Measurements from ENCODE around the gene PAK5.

PAK5 gene

DNA sequence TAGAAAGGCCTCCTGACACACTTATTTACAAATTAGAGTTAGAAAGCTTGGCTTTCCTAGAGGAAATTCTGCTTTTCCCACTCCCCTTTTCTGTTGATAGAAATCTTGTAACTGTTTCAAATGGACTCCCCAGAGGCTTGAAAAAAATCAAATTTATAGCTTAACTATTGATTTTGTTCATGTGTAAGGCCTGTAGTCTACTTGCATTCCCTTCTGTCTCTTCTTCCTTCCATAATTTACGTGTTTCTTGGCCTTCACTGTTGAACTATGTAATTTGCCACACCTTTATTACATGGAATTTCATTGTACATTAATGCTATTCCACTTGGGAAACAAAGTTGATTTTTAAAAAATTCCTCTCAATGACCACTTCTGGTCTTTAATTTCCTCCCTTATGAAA, 243.1 kb downstream of the PAK5 start:
- H3K36me3 ChIP-seq (replicated peaks; ENCODE audit: insufficient read depth, low read length), result no peaks in the 10 kb centered on the region
- no peaks in the 10 kb centered on the region for H4K20me1 ChIP-seq (ENCODE audit: insufficient read depth, low read length)
- no peak overlapping the region for H3K9ac ChIP-seq (ENCODE audit: low read length)
- no peak overlapping the region for H3K4me2 ChIP-seq (ENCODE audit: low read depth, low read length)
- no peak for DNase-seq
- H3K27ac ChIP-seq (ENCODE audit: low read length), result no peak overlapping the region
- no peaks in the 10 kb centered on the region for H3K27me3 ChIP-seq (replicated peaks; ENCODE audit: insufficient read depth, low read length)
- H3K9me2 ChIP-seq (replicated peaks; ENCODE audit: insufficient read depth, low read length), result no peaks in the 10 kb centered on the region
- H3K4me1 ChIP-seq (ENCODE audit: low read length), result peaks cover 10% of the 10 kb centered on the region
- TF ChIP-seq EZH2 (optimal IDR thresholded peaks at IDR 0.05; ENCODE audit: low read depth, low read length) (no peak), EZH2phosphoT487 (IDR thresholded peaks at IDR 0.05; ENCODE audit: low read length) (no peak), CTCF (IDR thresholded peaks at IDR 0.05; ENCODE audit: low read length) (no peak)
- no peak overlapping the region for H3K4me3 ChIP-seq (ENCODE audit: low read length)
- H3K79me2 ChIP-seq (ENCODE audit: low read length), result no peaks in the 10 kb centered on the region
- no peak overlapping the region for H2AFZ ChIP-seq (ENCODE audit: low read length)
- H3K9me3 ChIP-seq (replicated peaks; ENCODE audit: insufficient read depth, low read length), result no peaks in the 10 kb centered on the region
- 0 out of 2 replicates have a peak, but pooled peaks cover 4% of the 10 kb centered on the region for H3F3A ChIP-seq (ENCODE audit: insufficient read depth, low read length)

DNA sequence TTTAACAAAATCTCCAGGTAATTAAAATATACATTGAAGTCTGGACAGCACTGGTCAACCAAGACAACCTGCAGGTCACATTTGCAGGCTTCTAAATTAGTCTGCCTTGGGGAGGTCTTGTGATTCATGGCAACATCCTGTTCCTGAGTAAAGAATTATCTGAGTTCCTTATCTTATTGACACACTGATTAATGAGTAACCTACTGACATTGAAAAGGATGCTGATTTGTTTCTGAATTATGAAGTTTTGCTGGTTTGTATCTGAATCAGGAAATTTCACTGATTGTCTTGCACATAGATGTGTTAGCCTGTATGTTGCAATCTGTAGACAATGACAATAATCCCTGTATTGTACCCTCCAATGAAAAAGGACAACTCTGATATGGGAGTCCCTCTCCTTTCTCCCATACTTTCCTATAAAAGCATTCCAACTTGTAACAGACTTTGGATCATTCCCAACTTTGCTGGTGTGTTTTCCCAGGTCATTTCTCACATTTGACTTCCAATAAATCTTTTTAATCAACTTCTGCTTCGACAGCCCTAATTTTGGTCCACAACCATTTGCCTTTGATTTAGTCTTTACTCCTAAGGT, 244.5 kb downstream of the PAK5 start:
- no peak overlapping the region for H3K27ac ChIP-seq (ENCODE audit: low read length)
- no peaks in the 10 kb centered on the region for H4K20me1 ChIP-seq (ENCODE audit: insufficient read depth, low read length)
- no peak for DNase-seq
- no peaks in the 10 kb centered on the region for H3K9me2 ChIP-seq (replicated peaks; ENCODE audit: insufficient read depth, low read length)
- H3K79me2 ChIP-seq (ENCODE audit: low read length), result no peaks in the 10 kb centered on the region
- no peak overlapping the region for H3K9ac ChIP-seq (ENCODE audit: low read length)
- H3K4me1 ChIP-seq (ENCODE audit: low read length), result peaks cover 19% of the 10 kb centered on the region
- H3K4me3 ChIP-seq (ENCODE audit: low read length), result no peak overlapping the region
- H2AFZ ChIP-seq (ENCODE audit: low read length), result no peak overlapping the region
- TF ChIP-seq EZH2phosphoT487 (IDR thresholded peaks at IDR 0.05; ENCODE audit: low read length) (no peak), CTCF (IDR thresholded peaks at IDR 0.05; ENCODE audit: low read length) (no peak), EZH2 (optimal IDR thresholded peaks at IDR 0.05; ENCODE audit: low read depth, low read length) (no peak)
- H3K36me3 ChIP-seq (replicated peaks; ENCODE audit: insufficient read depth, low read length), result no peaks in the 10 kb centered on the region
- no peak overlapping the region for H3K4me2 ChIP-seq (ENCODE audit: low read depth, low read length)
- H3F3A ChIP-seq (ENCODE audit: insufficient read depth, low read length), result 0 out of 2 replicates have a peak, but pooled peaks cover 5% of the 10 kb centered on the region
- no peaks in the 10 kb centered on the region for H3K9me3 ChIP-seq (replicated peaks; ENCODE audit: insufficient read depth, low read length)
- no peaks in the 10 kb centered on the region for H3K27me3 ChIP-seq (replicated peaks; ENCODE audit: insufficient read depth, low read length)

DNA sequence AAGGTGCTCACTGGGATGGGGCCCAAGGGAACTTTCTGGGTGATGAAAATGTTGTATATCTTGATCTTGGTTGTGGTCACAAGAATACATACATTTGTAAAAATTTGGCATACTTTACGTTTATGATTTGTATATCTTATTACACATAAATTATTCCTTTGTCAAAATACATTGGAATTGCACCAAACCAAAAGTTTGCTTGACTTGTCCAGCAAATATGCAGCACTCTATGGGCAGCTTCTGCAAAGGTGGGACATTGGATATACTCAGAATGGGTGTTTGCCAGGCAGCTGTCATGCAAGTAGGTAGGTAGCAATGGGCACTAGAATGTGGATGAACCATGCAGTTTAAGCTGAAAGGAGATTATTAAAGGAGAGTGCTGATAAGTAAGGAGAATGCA, 246.5 kb downstream of the PAK5 start:
- Histone ChIP-seq H3K27ac (ENCODE audit: low read length) (no peak overlapping the region), H4K20me1 (ENCODE audit: insufficient read depth, low read length) (no peaks in the 10 kb centered on the region), H3K4me3 (ENCODE audit: low read length) (no peak overlapping the region), H3K4me2 (ENCODE audit: low read depth, low read length) (no peak overlapping the region), H3F3A (ENCODE audit: insufficient read depth, low read length) (0 out of 2 replicates have a peak, but pooled peaks cover 5% of the 10 kb centered on the region), H2AFZ (ENCODE audit: low read length) (no peak overlapping the region), H3K9ac (ENCODE audit: low read length) (no peak overlapping the region), H3K9me3 (replicated peaks; ENCODE audit: insufficient read depth, low read length) (no peaks in the 10 kb centered on the region), H3K79me2 (ENCODE audit: low read length) (no peaks in the 10 kb centered on the region), H3K9me2 (replicated peaks; ENCODE audit: insufficient read depth, low read length) (no peaks in the 10 kb centered on the region), H3K36me3 (replicated peaks; ENCODE audit: insufficient read depth, low read length) (no peaks in the 10 kb centered on the region), H3K4me1 (ENCODE audit: low read length) (peaks cover 19% of the 10 kb centered on the region), H3K27me3 (replicated peaks; ENCODE audit: insufficient read depth, low read length) (no peaks in the 10 kb centered on the region)
- DNase-seq, result no peak
- TF ChIP-seq CTCF (IDR thresholded peaks at IDR 0.05; ENCODE audit: low read length), result no peak
- no peak for TF ChIP-seq EZH2 (optimal IDR thresholded peaks at IDR 0.05; ENCODE audit: low read depth, low read length)
- no peak for TF ChIP-seq EZH2phosphoT487 (IDR thresholded peaks at IDR 0.05; ENCODE audit: low read length)
